SIG-M5 (cell line): ENCODE measurements around the gene C3orf18.
"Not testable (repeated sequence)": the region's sequence is repeated elsewhere in the genome, so short reads cannot be mapped to it uniquely, and the experiment has no call there.

Source experiments
- DNase-seq: peaks from one replicate; lab custom pipeline; 2025; lab: John Stamatoyannopoulos, UW

C3orf18 gene

GRCh38 chr3:50523279-50523811, 44.2 kb downstream of the C3orf18 start:
- DNase-seq = no peak

GRCh38 chr3:50521572-50521971, 46.0 kb downstream of the C3orf18 start:
- no peak for DNase-seq

GRCh38 chr3:50520849-50521248, 46.7 kb downstream of the C3orf18 start:
- no peak for DNase-seq

GRCh38 chr3:50519471-50520089, 48.0 kb downstream of the C3orf18 start:
- DNase-seq = peak; percentile 10

DNA sequence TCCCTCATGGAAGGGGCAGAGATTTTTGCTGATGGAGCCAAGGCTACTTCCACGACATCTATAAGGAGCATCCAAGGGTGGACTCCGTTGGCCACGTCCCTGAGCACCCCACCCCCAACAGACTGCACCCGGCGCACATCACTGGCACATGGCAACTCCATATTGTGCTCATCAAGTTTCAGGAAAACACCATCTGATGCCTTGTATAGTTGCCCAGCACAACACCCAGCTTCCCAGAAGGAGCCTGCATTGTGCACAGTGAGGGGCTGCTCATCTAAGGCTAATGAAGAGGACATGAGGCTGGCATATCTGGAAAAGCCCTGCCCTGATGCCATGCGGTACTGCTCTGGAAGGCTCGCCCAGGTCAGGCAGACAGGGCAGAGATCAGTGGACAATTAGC, 49.1 kb downstream of the C3orf18 start:
- no peak for DNase-seq

GRCh38 chr3:50517721-50518206, 49.8 kb downstream of the C3orf18 start:
- no peak for DNase-seq

- DNase-seq = no peak
Measured at GRCh38 chr3:50516440-50516871, 51.1 kb downstream of the C3orf18 start.

DNA sequence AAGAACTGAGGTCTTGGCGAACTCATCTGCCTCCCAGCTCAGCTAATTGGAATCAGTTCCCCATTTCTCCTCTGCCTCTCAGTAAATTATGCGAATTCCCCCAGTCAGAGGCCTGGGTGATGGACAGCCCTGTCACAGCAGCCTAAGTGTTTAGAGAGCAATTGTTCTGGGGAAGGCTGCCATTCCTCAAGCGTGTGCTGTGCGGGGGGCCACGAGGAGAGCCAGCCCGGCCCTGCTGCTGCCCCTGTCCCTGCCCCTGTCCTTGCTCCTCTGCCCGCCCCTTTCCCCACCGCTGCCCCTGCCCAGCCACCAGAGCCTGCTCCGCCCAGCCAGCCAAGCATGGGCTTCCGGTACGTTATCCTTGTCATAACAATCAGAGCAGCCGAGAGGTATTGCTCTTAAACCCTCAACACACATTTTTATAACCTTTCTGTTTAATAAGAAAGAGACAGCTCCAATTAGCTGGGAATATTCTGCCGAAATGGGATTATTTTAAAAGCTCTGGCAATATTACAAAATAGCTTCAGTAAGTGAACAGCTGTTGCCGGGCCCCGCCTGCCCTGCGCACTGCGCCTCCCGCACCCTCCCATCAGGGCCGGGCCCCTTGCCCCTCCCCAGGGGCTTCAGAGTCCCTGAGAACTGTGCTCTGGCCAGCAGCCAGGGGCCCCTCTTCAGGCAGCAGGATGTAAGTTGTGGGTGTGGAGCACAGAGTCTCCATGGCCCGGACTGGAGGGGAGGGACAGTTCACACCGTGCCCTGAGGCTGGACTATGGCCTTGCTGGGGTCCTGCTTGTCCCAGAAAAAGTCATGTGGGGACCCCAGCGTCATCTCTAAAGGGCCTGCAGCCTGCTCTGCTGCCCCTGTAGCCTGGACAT, 51.7 kb downstream of the C3orf18 start:
- DNase-seq = no peak

- not testable (repeated sequence) for DNase-seq
Measured at GRCh38 chr3:50512908-50513307, 54.6 kb downstream of the C3orf18 start.

DNA sequence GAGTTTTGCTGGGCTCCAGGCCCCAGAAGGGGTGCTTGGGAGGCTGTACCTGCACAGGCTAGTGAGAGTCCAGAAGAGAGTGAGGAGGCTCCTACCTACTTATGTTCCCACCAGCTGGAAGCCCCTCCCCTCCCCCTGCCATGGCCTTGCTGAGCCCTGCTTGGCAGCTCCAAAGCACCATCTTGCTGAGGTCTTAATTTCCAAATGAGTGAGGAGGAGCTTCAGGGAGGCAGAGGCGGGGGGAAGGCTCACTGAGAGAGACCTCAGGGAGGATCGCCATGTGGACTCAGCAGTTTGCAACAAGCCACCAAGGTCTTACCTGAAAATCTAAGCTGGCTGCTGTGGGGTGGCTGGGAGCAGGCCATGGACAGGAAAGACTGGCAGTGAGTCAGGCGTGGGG, 55.4 kb downstream of the C3orf18 start:
- no peak for DNase-seq

- no peak for DNase-seq
Measured at GRCh38 chr3:50510325-50510724, 57.2 kb downstream of the C3orf18 start.

DNA sequence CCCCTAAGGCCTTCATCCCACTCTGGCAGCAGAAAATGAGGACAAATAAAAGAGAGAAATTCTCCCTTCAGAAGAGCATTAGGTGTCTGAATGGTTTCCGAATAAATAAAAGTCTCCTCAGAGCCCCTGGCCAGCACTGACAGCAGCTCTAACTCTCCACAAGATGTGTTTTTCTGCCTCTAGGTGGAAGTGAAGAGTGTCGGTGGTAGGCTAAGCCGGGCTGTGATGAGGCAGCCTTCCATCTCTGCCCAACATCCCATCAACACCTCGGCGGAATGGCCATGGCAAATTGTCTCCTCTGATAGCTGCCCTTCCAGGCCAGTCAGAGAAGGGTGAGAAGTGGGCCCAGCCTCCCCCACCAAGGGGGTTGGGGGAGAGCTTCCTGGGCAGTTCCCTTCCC, 57.8 kb downstream of the C3orf18 start:
- DNase-seq = no peak

DNA sequence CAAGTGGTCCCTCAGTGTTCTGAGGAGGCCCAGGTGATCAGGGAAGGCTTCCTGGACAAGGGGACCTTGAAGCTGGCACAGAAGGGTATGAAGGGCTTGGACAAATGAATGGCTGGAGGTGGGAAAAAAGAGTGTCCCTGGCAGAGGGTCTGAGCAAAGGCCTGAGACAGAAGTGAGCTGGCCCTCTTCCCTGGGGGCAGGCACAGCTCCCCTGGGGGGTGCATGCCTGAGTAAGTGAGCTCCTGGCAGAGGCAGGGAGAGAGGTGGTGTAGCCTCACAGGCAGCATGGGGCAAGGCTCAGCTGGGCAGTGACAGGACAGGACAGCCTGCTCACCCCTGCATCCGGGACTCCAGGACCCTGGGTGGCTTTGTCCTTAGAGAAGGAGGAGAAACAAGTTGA, 58.7 kb downstream of the C3orf18 start:
- no peak for DNase-seq
